ENCODE data around the gene VPS37D. TPM values are rescaled to one million over a fixed set of nuclear protein-coding genes. Genes with fewer than 3 reads are reported as not detected.

The VPS37D gene
- total and polyA plus RNA-seq, 3 experiments from 2014 or later: 0.17 to 0.18 TPM; not detected in 1

GRCh38 chr7:73635428-73636200 lies 32.0 kb upstream of the VPS37D start:
- H3K9me3 Mint-ChIP-seq: peaks cover 0 to 3% (median 0%) of the 10 kb centered on the region in 5 donors
- no peak overlapping the region for H3K4me3 Mint-ChIP-seq
- CTCF ChIA-PET: no interaction called here

GRCh38 chr7:73638911-73639310 lies 28.7 kb upstream of the VPS37D start:
- no peak for DNase-seq
- Mint-ChIP-seq H3K4me3 (no peak overlapping the region), H3K4me1 (no peaks in the 10 kb centered on the region), H3K36me3 (no peaks in the 10 kb centered on the region), H3K27ac (no peak overlapping the region), H3K9me3 (peaks cover 0 to 11% (median 0%) of the 10 kb centered on the region in 5 donors), H3K27me3 (peaks cover 28 to 35% of the 10 kb centered on the region in 2 donors)
- CTCF ChIA-PET: interaction anchor here (1.0 kb wide), 1 partner anchor 8 kb away, joined by 4 read pairs; no protein-coding TSS in a partner anchor
- H3K4me1 ChIP-seq (ENCODE audit: insufficient read depth, low read length): no peaks in the 10 kb centered on the region
- H3K4me3 ChIP-seq (ENCODE audit: low read length): no peak overlapping the region
- POLR2A ChIA-PET: no interaction called here
- peaks cover 3% of the 10 kb centered on the region for H3K9me3 ChIP-seq (ENCODE audit: low read length)
- H3K27me3 ChIP-seq (ENCODE audit: insufficient read depth, low read length, poor library complexity, severe bottlenecking): no peaks in the 10 kb centered on the region
- H3K36me3 ChIP-seq (ENCODE audit: insufficient read depth, low read length): no peaks in the 10 kb centered on the region
- no peak overlapping the region for H3K27ac ChIP-seq (ENCODE audit: low read depth, low read length)

More at GRCh38 chr7:73635428-73636200, 32.0 kb upstream of the VPS37D start:
- no peaks in the 10 kb centered on the region for H3K36me3 ChIP-seq (ENCODE audit: insufficient read depth, low read length)
- H3K27ac ChIP-seq (ENCODE audit: low read depth, low read length): no peak overlapping the region
- no peaks in the 10 kb centered on the region for H3K4me1 ChIP-seq (ENCODE audit: insufficient read depth, low read length)
- H3K27me3 ChIP-seq (ENCODE audit: insufficient read depth, low read length, poor library complexity, severe bottlenecking): no peaks in the 10 kb centered on the region
- Mint-ChIP-seq H3K36me3 (no peaks in the 10 kb centered on the region), H3K27me3 (peaks cover 29 to 35% of the 10 kb centered on the region in 2 donors), H3K4me1 (no peaks in the 10 kb centered on the region), H3K27ac (no peak overlapping the region)
- H3K4me3 ChIP-seq (ENCODE audit: low read length): no peak overlapping the region
- no peak for DNase-seq
- no peaks in the 10 kb centered on the region for H3K9me3 ChIP-seq (ENCODE audit: low read length)
- POLR2A ChIA-PET: no interaction called here

- H3K27ac Mint-ChIP-seq: no peak overlapping the region
- Histone ChIP-seq H3K9me3 (ENCODE audit: low read length) (peaks cover 3% of the 10 kb centered on the region), H3K4me3 (ENCODE audit: low read length) (no peak overlapping the region), H3K4me1 (ENCODE audit: insufficient read depth, low read length) (no peaks in the 10 kb centered on the region), H3K27ac (ENCODE audit: low read depth, low read length) (no peak overlapping the region), H3K27me3 (ENCODE audit: insufficient read depth, low read length, poor library complexity, severe bottlenecking) (peaks cover 16% of the 10 kb centered on the region), H3K36me3 (ENCODE audit: insufficient read depth, low read length) (no peaks in the 10 kb centered on the region)
- H3K36me3 Mint-ChIP-seq: peaks cover 0 to 2% (median 0%) of the 10 kb centered on the region in 3 donors
- DNase-seq: no peak
- H3K4me1 Mint-ChIP-seq: no peaks in the 10 kb centered on the region
- H3K4me3 Mint-ChIP-seq: no peak overlapping the region
- CTCF ChIA-PET: interaction anchor here (1.7 to 1.8 kb wide), 2 partner anchors 11 to 31 kb away, joined by 3 to 4 read pairs; no protein-coding TSS in a partner anchor
- peaks cover 0 to 11% (median 0%) of the 10 kb centered on the region in 5 donors for H3K9me3 Mint-ChIP-seq
- POLR2A ChIA-PET: interaction anchor here (0.5 kb wide), 1 partner anchor 42 kb away, joined by 3 read pairs; no protein-coding TSS in a partner anchor
- peaks cover 30 to 43% of the 10 kb centered on the region in 2 donors for H3K27me3 Mint-ChIP-seq
These were observed 24.8 kb upstream of the VPS37D start for GRCh38 chr7:73642834-73643233.

GRCh38 chr7:73644688-73645286 lies 22.8 kb upstream of the VPS37D start:
- Histone ChIP-seq H3K36me3 (ENCODE audit: insufficient read depth, low read length) (no peaks in the 10 kb centered on the region), H3K27ac (ENCODE audit: low read depth, low read length) (no peak overlapping the region), H3K4me1 (ENCODE audit: insufficient read depth, low read length) (peaks cover 7% of the 10 kb centered on the region), H3K9me3 (ENCODE audit: low read length) (peaks cover 3% of the 10 kb centered on the region), H3K4me3 (ENCODE audit: low read length) (no peak overlapping the region), H3K27me3 (ENCODE audit: insufficient read depth, low read length, poor library complexity, severe bottlenecking) (peaks cover 27% of the 10 kb centered on the region)
- H3K4me1 Mint-ChIP-seq: peaks cover 7 to 12% (median 9%) of the 10 kb centered on the region in 3 donors
- H3K27me3 Mint-ChIP-seq: peaks cover 41 to 52% of the 10 kb centered on the region in 2 donors
- no peak overlapping the region for H3K4me3 Mint-ChIP-seq
- peaks cover 0 to 2% (median 0%) of the 10 kb centered on the region in 3 donors for H3K36me3 Mint-ChIP-seq
- ChIA-PET POLR2A (no interaction called here), CTCF (no interaction called here)
- H3K27ac Mint-ChIP-seq: no peak overlapping the region
- peaks cover 0 to 11% (median 0%) of the 10 kb centered on the region in 5 donors for H3K9me3 Mint-ChIP-seq
- no peak for DNase-seq

- Mint-ChIP-seq H3K9me3 (peaks cover 0 to 8% (median 0%) of the 10 kb centered on the region in 5 donors), H3K27me3 (peaks cover 41 to 60% of the 10 kb centered on the region in 2 donors)
- H3K9me3 ChIP-seq (ENCODE audit: low read length): peaks cover 3% of the 10 kb centered on the region
These were observed 21.9 kb upstream of the VPS37D start for GRCh38 chr7:73645643-73646174.

GRCh38 chr7:73646785-73647724 lies 20.6 kb upstream of the VPS37D start:
- Mint-ChIP-seq H3K27ac (no peak overlapping the region), H3K36me3 (peaks cover 0 to 2% (median 0%) of the 10 kb centered on the region in 3 donors), H3K4me1 (peaks cover 7 to 12% (median 9%) of the 10 kb centered on the region in 3 donors), H3K9me3 (no peaks in the 10 kb centered on the region), H3K27me3 (peaks cover 47 to 67% of the 10 kb centered on the region in 2 donors), H3K4me3 (peak overlapping the region in 5 of 7 donors; percentile 11 to 61 (median 37))
- Histone ChIP-seq H3K4me1 (ENCODE audit: insufficient read depth, low read length) (peaks cover 7% of the 10 kb centered on the region), H3K36me3 (ENCODE audit: insufficient read depth, low read length) (no peaks in the 10 kb centered on the region), H3K27me3 (ENCODE audit: insufficient read depth, low read length, poor library complexity, severe bottlenecking) (peaks cover 31% of the 10 kb centered on the region), H3K9me3 (ENCODE audit: low read length) (no peaks in the 10 kb centered on the region), H3K27ac (ENCODE audit: low read depth, low read length) (no peak overlapping the region), H3K4me3 (ENCODE audit: low read length) (no peak overlapping the region)
- POLR2A ChIA-PET: no interaction called here
- CTCF ChIA-PET: interaction anchor here (1.1 kb wide), 1 partner anchor 40 kb away, joined by 4 read pairs; no protein-coding TSS in a partner anchor
- no peak for DNase-seq

More at GRCh38 chr7:73645643-73646174, 21.9 kb upstream of the VPS37D start:
- Mint-ChIP-seq H3K4me3 (peak overlapping the region in 1 of 7 donors; percentile 19), H3K36me3 (peaks cover 0 to 2% (median 0%) of the 10 kb centered on the region in 3 donors), H3K27ac (no peak overlapping the region), H3K4me1 (peaks cover 7 to 12% (median 9%) of the 10 kb centered on the region in 3 donors)
- ChIA-PET POLR2A (no interaction called here), CTCF (interaction anchor here (1.1 kb wide), 1 partner anchor 39 kb away, joined by 4 read pairs; no protein-coding TSS in a partner anchor)
- no peak overlapping the region for H3K4me3 ChIP-seq (ENCODE audit: low read length)
- H3K4me1 ChIP-seq (ENCODE audit: insufficient read depth, low read length): peaks cover 7% of the 10 kb centered on the region
- H3K36me3 ChIP-seq (ENCODE audit: insufficient read depth, low read length): no peaks in the 10 kb centered on the region
- no peak overlapping the region for H3K27ac ChIP-seq (ENCODE audit: low read depth, low read length)
- DNase-seq: no peak
- peaks cover 31% of the 10 kb centered on the region for H3K27me3 ChIP-seq (ENCODE audit: insufficient read depth, low read length, poor library complexity, severe bottlenecking)
